Upper lobe of left lung (tissue), 6 donors: ENCODE results near the gene ZNF221. TPM values are rescaled to one million over a fixed set of nuclear protein-coding genes. Genes with fewer than 3 reads are reported as not detected.

Experiments
- ATAC-seq, 2 donors: fragments of 200-7000 bp; cut with Tn5 transposase; one replicate each; pipeline ENCODE4 v1.9.1; 2022; ENCODE audit warnings: mild to moderate bottlenecking in 2 of 2, moderate library complexity in 2 of 2; ENCODE audit not compliant: low FRiP score in 2 of 2
- DNase-seq, 2 donors: peaks; one replicate each; pipeline ENCODE4 v3.0.0-alpha.2; 2019 to 2020
- H3K27ac ChIP-seq, 4 donors: fragments of 200-600 bp; sonication (generic); one replicate each; pipeline ENCODE4 v1.5.1; 2016 to 2019
- H3K27me3 ChIP-seq, 4 donors: fragments of 200-600 bp; sonication (generic); one replicate each; pipeline ENCODE4 v1.5.1; 2017 to 2019
- H3K36me3 ChIP-seq, 4 donors: fragments of 200-600 bp; sonication (generic); one replicate each; pipeline ENCODE4 v1.5.1; 2016 to 2019
- H3K4me1 ChIP-seq, 4 donors: fragments of 200-600 bp; sonication (generic); one replicate each; pipeline ENCODE4 v1.5.1; 2018 to 2019
- H3K4me3 ChIP-seq, 4 donors: fragments of 200-600 bp; sonication (generic); one replicate each; pipeline ENCODE4 v1.5.1; 2017 to 2019; ENCODE audit warnings: mild to moderate bottlenecking in 2 of 4, moderate library complexity in 1 of 4
- H3K9me3 ChIP-seq, 4 donors: fragments of 200-600 bp; sonication (generic); one replicate each; pipeline ENCODE4 v1.5.1; 2018 to 2019
- EP300 ChIP-seq, 4 donors: sonication (generic); formaldehyde crosslinking; IDR thresholded peaks; one replicate each; pipeline ENCODE4 v1.5.1; 2017; ENCODE audit warnings: antibody characterized with exemption in 4 of 4, control low read depth in 2 of 4
- POLR2A ChIP-seq, 4 donors: fragments of 450-650 bp; IDR thresholded peaks; one replicate each; pipeline ENCODE4 v1.5.1; 2016 to 2017; ENCODE audit warnings: antibody characterized with exemption in 4 of 4, mild to moderate bottlenecking in 2 of 4
- POLR2AphosphoS5 ChIP-seq, 2 donors: sonication (generic); formaldehyde crosslinking; IDR thresholded peaks; one replicate each; pipeline ENCODE4 v1.5.1; 2017; ENCODE audit warnings: antibody characterized with exemption in 2 of 2
- WGBS, 2 donors: methylation state at CpG; one replicate each; pipeline ENCODE4 v1.1.5; 2017 to 2018; 5-methylcytosine and 5-hydroxymethylcytosine counted together
- total RNA-seq, 6 donors: library from RNA; depleted of rRNA in 4 of 6; stranded (reverse); fragments of >200 nt in 4 of 6; gene quantifications; one replicate each; pipeline versions ENCODE4 v1.1.0 to v1.2.1, GENCODE V29; 2016 to 2021
- TF ChIP-seq, protein P1 (sequence below), 6 experiments: fragments of 450-650 bp in 4 of 6; fragments of 200-600 bp in 2 of 6; sonication (generic) in 2 of 6; IDR thresholded peaks; one replicate each; pipeline ENCODE4 v1.5.1; 2016 to 2019; ENCODE audit warnings: antibody characterized with exemption in 6 of 6
- donor health status: DM: no; HTN: no; CAD: no; lungs with moderate emphysema.
- donor health status: DM: no; HTN: yes; CAD: no; lungs with severe emphysema.

Gene ZNF221
- 10 to 100 TPM in 1 of 6 donors, 1 to 10 TPM in 5; 1.4 to 16.8 (median 3.5) TPM for total RNA-seq

GRCh38 chr19:43950834-43951645 is at the start of gene ZNF221:
Gene ZNF221 (plus strand): TSS chr19:43951228. CDS start chr19:43962727, 11,499 bp downstream.
- peak within 1 kb of the TSS; percentile 41 to 77 (median 70) for H3K27ac ChIP-seq
- WGBS, 2 donors = 0 to 2% methylated on average over 22 to 40 of the region's 40 CpGs

GRCh38 chr19:43901395-43902390 is 49.3 kb upstream of the ZNF221 start:
- TF ChIP-seq EP300 (IDR thresholded peaks at IDR 0.05) (no peak), POLR2AphosphoS5 (IDR thresholded peaks at IDR 0.05) (peak in 1 of 2 donors; percentile 39)
- H3K9me3 ChIP-seq = peaks cover 0 to 67% (median 41%) of the 10 kb centered on the region in 4 donors
- ATAC-seq (peak; percentile 77 to 96), DNase-seq (peak in 1 of 2 donors; percentile 71)
- H3K27ac ChIP-seq = peak overlapping the region in 1 of 4 donors; percentile 36
- WGBS, 2 donors = 14 to 36% methylated on average over 21 to 39 of the region's 39 CpGs
- peaks cover 0 to 10% (median 3%) of the 10 kb centered on the region in 4 donors for H3K4me1 ChIP-seq
- no peaks in the 10 kb centered on the region for H3K27me3 ChIP-seq
- H3K4me3 ChIP-seq = peak overlapping the region; percentile 26 to 56 (median 48)
- H3K36me3 ChIP-seq = peaks cover 0 to 6% (median 0%) of the 10 kb centered on the region in 4 donors

More at GRCh38 chr19:43950834-43951645, at the start of gene ZNF221:
- ATAC-seq = peak; percentile 97 to 99
- H3K36me3 ChIP-seq = peaks cover 0 to 8% (median 0%) of the 10 kb centered on the region in 4 donors
- H3K27me3 ChIP-seq = no peaks in the 10 kb centered on the region
- H3K4me3 ChIP-seq = peak within 1 kb of the TSS; percentile 55 to 81 (median 74)
- peaks cover 0 to 4% (median 0%) of the 10 kb centered on the region in 4 donors for H3K4me1 ChIP-seq
- TF ChIP-seq POLR2AphosphoS5 (IDR thresholded peaks at IDR 0.05) (peak; percentile 91 to 92), EP300 (IDR thresholded peaks at IDR 0.05) (peak in 1 of 4 donors; percentile 37), POLR2A (IDR thresholded peaks at IDR 0.05) (peak in 1 of 4 donors; percentile 17)
- TF ChIP-seq, protein P1, sequence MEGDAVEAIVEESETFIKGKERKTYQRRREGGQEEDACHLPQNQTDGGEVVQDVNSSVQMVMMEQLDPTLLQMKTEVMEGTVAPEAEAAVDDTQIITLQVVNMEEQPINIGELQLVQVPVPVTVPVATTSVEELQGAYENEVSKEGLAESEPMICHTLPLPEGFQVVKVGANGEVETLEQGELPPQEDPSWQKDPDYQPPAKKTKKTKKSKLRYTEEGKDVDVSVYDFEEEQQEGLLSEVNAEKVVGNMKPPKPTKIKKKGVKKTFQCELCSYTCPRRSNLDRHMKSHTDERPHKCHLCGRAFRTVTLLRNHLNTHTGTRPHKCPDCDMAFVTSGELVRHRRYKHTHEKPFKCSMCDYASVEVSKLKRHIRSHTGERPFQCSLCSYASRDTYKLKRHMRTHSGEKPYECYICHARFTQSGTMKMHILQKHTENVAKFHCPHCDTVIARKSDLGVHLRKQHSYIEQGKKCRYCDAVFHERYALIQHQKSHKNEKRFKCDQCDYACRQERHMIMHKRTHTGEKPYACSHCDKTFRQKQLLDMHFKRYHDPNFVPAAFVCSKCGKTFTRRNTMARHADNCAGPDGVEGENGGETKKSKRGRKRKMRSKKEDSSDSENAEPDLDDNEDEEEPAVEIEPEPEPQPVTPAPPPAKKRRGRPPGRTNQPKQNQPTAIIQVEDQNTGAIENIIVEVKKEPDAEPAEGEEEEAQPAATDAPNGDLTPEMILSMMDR (IDR thresholded peaks at IDR 0.05) = peak; percentile 15 to 46 (median 36)
- peaks cover 9 to 41% (median 28%) of the 10 kb centered on the region in 4 donors for H3K9me3 ChIP-seq
- DNase-seq = peak; percentile 72 to 92

DNA sequence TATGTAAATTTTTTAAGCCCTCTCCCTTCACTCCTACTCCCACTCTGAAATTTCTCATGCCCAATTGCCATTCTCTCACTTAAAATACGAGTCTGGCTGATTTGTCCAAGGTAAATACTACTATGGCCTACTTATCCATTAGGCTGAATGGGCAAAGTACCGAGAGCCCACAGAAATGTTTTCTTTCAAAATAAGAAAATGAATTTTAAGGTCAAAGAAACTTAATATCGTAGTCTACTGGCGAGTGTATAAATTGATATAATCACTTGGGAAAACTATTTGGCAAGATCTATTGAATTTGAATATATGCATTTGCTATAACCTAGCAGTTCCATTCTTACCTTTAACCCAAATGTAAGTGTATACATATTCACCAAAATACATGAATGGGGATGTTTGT is 48.6 kb upstream of the ZNF221 start:
- peaks cover 0 to 6% (median 0%) of the 10 kb centered on the region in 4 donors for H3K36me3 ChIP-seq
- DNase-seq = no peak
- peak overlapping the region in 3 of 4 donors; percentile 42 to 56 (median 54) for H3K4me3 ChIP-seq
- 94 to 96% methylated on average over 4 of the region's 4 CpGs for WGBS, 2 donors
- peaks cover 5 to 67% (median 42%) of the 10 kb centered on the region in 4 donors for H3K9me3 ChIP-seq
- H3K27ac ChIP-seq = no peak overlapping the region
- no peak for ATAC-seq
- peaks cover 0 to 10% (median 3%) of the 10 kb centered on the region in 4 donors for H3K4me1 ChIP-seq
- no peaks in the 10 kb centered on the region for H3K27me3 ChIP-seq
- no peak for TF ChIP-seq EP300 (IDR thresholded peaks at IDR 0.05)
- no peak for TF ChIP-seq POLR2A (IDR thresholded peaks at IDR 0.05)
- TF ChIP-seq, protein P1 (IDR thresholded peaks at IDR 0.05) = no peak
- TF ChIP-seq POLR2AphosphoS5 (IDR thresholded peaks at IDR 0.05) = no peak

GRCh38 chr19:43905897-43906296 is 45.1 kb upstream of the ZNF221 start:
- peaks cover 22 to 85% (median 64%) of the 10 kb centered on the region in 4 donors for H3K9me3 ChIP-seq
- H3K27me3 ChIP-seq = no peaks in the 10 kb centered on the region
- no peak overlapping the region for H3K4me3 ChIP-seq
- TF ChIP-seq, protein P1 (IDR thresholded peaks at IDR 0.05) = no peak
- TF ChIP-seq POLR2AphosphoS5 (IDR thresholded peaks at IDR 0.05) = no peak
- no peak for TF ChIP-seq POLR2A (IDR thresholded peaks at IDR 0.05)
- TF ChIP-seq EP300 (IDR thresholded peaks at IDR 0.05) = no peak
- H3K27ac ChIP-seq = no peak overlapping the region
- H3K4me1 ChIP-seq = peaks cover 0 to 10% (median 3%) of the 10 kb centered on the region in 4 donors
- DNase-seq = no peak
- no peak for ATAC-seq
- H3K36me3 ChIP-seq = no peaks in the 10 kb centered on the region
- WGBS, 2 donors = 99 to 100% methylated on average over 5 of the region's 5 CpGs
